HG02943 (cell line): ENCODE measurements around the gene ZNF592.

ENCODE experiments used
- ATAC-seq: cut with Tn5 transposase; IDR thresholded peaks from one replicate; pipeline ENCODE4 v1.9.1; 2021; ENCODE audit warnings: mild to moderate bottlenecking, low read depth, moderate library complexity; ENCODE audit not compliant: unreplicated experiment

ZNF592 gene

DNA sequence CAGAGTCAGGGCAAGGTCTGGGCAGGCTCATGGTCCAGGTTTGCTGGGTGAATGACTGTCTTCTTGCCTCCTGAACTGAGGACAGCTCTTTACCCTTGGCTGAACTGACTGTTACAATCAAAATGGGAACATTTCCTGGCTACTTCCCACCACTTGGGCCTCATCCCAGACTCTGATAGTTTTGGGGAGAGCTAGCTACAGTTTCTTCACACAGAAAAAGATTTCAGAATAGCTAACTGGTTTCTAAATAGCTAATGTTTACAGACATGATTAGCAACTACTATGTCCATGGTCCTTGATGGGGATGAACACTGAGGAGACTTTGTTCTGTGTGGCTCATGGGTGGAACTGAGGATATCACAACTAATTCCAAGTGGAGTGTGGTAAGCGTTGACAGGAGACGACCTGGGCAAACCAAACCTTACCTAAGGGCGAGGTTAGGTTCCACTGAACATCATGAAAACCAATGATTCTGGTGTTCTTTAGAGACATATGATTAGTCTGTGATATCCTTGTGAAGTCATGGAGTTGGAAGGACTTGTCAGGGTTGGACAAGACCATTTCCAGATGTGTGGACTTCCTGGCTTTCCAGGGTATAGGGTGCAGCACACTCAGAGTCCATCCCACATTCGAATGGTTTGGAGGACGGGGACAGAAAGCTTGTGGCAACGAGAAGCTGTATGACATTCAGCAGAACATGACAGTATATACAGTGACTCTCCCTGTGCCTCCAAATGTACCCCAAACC, 76.0 kb downstream of the ZNF592 start:
- no peak for ATAC-seq

DNA sequence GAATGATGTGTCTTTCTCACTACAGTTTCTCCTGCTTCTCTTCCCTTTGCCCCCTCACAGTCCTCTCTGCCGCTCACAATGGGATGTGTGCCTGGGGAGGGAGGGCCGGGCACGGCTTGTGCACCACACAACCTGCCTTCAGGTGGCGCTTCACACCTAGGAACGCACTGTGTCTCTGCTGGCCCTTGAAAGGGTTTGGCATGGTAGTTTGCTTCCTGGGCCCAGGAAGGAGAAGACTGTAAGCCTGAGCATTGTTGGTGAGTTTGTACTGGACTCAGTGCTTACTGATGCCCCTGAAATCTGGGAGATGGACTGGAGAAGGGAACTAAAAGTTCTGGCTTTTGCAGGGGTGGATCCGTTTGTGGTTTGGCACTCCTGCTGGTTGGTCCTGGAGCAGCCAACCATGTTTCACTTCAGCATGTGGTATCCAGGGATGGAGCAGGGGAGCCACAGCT, 78.0 kb downstream of the ZNF592 start:
- no peak for ATAC-seq

- no peak for ATAC-seq
Observed at GRCh38 chr15:84827246-84827645, 78.9 kb downstream of the ZNF592 start.

DNA sequence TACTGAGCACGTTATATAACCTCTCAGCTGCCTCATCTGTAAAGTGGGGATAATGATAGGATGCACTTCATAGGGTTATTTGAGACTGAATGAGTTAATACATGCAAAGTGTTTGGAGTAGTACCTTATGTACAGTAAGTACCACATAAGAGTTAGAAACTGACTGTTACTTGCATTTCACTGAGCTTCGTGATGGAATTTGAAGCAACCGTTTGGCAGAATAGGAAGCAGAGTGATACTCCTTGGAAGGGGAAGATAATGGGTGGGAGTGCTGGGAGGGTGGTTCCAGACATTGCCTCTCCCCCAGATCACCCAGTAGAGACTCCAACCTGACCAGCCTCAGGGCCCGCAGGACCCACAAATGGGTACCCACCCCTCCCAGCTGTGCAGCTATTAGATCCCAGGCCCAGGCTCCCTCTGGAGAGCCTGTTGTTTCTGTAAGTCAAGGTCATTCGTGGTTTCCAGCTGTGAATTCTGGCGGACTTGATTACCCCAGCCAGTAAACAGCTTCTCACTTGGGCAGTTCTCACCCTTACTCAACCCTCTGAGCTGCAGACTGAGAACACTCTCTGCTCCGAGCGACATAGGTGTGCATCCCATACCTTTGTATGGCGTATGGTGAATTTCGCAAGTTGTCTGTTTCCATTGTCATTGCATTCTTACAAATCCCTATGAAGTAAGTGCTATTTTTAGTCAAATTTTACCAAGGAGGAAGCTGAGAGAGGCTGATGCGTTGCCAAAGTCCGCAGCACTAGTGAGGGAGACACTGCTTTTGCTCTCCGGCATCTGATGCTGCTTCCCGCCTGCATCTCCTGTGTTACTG, 79.9 kb downstream of the ZNF592 start:
- no peak for ATAC-seq

DNA sequence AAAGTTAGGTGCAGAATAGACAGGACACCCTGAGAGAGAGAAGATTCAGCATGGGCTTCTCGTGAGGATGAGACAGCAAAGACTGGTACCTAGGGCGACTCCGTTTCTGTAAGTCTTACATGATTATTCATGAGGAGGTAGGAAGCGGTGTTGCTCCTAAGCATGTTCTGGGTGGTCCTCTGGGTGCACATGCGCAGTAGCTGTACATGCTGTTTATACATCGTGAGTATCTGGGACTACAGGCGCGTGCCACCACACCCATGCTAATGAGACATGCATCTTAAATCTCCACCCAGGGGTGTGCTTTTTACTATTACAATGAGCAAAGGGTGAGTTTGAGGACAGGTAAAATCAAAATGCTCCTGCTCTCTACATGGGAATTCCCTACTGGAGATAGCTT, 81.0 kb downstream of the ZNF592 start:
- no peak for ATAC-seq

DNA sequence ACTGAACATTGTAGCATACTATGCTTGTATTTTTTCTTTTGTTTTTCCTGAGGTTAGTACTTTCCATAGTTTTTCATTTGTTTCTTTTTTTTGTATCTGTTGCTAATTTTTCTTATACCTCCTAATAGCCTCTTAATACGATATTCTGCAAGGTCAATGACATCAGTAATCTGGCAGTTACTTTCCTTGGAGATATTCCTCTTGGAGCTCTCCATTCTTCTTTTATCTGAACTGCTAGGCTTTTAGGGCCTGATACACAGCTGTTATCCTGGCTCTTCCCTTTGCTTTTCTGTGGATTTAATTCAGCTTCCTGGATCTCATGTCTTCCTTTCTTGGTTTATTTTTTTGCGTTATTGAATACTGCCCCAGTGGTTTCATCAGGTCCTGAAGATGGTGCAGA, 81.6 kb downstream of the ZNF592 start:
- ATAC-seq: no peak

DNA sequence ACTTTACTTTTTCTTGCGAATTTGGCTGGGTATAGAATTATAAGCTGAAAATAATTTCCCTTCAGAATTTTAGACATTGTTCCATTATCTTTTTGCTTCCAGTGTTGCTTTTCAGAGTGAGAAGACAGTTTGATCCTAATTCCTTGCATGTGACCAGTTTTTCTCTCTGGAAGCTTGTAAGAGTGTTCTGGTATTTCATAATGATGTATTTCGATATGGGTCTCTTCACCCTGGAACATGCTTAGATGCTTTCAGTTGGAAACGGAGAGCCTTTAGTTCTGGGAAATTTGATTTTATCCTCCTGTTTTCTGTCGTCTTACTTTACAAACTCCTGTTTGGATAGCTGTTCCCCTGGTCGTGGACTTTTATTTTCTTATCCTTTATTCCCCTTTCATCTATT, 82.6 kb downstream of the ZNF592 start:
- ATAC-seq: no peak

DNA sequence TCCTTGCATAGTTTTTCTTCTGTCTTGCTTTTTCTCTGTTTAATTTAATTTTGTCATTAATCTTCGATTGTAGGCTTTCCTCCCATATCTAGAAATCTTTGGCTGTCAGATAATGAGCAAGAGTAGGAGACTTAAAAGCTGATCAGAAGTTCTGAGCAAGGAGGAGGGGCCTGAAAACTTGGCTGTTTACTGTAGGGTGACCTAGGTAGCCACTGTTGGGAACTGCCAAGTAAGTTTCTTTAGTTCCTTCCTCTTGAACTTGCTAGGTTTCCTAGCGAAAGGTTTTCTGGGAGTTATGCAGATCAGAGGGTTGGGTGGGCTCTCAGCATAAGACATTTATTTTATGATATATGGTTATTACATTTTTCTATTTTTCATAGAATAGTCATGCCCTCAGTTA, 83.2 kb downstream of the ZNF592 start:
- no peak for ATAC-seq

DNA sequence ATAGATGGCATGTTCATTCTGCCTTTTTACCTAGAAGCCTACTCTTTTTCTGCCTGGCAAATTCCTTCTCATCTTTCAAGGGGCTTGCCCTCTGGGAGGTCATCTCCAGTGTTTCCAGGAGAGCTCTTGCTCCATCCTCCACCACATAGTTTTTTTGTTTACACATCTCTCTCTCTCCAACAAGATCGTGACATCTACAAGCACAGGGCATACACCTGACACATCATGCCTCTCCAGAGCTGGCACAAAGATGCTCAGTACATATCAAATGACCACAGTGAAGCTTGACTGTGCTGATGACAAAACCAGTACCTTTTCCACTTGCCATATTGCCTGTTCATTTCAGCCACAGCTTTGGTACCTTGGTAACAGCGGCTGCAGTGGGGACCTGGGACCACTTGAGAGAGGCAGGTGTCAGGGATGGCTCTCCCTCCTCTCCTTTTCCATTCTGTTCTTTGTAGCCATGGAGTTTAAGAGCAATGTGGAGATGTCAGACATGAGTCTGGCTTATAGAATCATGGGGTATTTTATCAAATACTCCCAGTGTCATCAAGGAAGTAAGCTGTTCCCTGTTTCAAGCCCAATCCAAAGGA, 84.2 kb downstream of the ZNF592 start:
- no peak for ATAC-seq

DNA sequence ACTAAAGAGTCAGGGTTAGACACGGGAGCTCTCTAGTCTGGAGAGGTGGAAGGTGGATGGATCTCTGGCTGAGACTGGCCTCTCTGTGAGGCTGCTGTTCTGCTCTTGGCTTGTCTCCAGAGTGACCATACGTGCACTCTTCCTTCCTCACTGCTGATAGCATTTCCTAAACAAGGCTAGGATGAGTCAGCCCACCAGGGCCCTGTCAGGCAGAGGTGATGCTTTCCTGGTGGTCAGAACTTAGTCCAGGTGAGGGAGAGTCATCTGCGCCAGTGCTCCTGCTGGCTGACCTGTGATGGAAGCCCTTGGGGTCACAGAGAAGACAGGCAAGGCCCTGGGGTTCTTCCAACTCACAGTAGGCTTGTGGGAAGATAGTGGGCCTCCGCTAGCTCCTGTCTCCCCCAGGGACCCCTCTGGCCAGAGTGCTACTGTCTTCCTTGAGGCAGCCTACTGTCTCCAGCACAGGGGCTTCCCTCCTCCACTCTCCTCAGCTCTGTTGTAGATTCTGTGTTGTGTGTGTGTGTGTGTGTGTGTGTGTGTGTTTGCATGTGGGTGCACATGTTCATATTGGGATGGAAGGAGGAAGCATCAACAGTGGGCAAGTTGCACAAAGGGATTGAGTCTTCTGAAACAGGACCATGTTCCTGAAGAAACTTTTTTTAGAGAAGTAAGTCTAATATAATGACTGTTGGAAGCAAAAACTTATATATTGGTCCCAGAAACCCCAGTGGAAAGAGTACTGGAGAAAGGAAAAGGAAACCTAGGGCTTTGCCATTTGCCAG, 85.2 kb downstream of the ZNF592 start:
- ATAC-seq: no peak

GRCh38 chr15:84834229-84834955, 86.0 kb downstream of the ZNF592 start:
- no peak for ATAC-seq

- ATAC-seq: no peak
Observed at GRCh38 chr15:84834969-84835368, 86.6 kb downstream of the ZNF592 start.

DNA sequence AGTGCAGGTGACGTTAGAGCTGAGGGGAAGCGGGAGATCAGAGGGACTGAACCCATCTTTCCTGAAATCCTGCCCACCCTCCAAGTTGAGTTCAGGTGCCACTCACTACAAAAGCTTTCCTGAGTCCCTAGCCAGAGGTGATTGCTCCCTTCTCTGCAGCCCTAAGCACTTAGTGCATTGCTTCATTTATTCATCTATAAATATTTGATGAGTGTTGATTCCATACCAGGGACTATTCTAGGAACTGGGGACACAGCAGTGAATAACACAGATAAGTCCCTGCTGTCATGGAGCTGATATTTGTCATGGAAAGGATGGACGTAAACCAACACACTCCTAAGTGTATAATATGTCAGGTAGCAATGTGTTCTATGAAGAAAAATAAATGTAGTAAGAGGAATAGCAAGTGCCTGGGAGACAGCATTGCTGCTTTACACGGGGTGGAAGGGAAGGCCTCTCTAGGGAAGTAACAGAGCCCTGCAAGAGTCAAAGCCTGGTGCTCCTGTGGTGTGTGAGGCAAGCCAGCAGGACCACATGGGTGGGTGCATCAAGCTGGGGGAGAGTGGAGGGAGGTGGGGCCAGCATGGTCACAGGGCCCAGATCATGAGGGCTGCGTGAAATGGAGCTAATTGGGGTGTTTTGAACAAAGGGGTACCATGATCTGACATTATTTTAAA, 87.4 kb downstream of the ZNF592 start:
- ATAC-seq: no peak

- ATAC-seq: no peak
Observed at GRCh38 chr15:84836844-84837243, 88.5 kb downstream of the ZNF592 start.

GRCh38 chr15:84839714-84840113, 91.3 kb downstream of the ZNF592 start:
- ATAC-seq: no peak

- ATAC-seq: no peak
Observed at GRCh38 chr15:84840255-84840654, 91.9 kb downstream of the ZNF592 start.

DNA sequence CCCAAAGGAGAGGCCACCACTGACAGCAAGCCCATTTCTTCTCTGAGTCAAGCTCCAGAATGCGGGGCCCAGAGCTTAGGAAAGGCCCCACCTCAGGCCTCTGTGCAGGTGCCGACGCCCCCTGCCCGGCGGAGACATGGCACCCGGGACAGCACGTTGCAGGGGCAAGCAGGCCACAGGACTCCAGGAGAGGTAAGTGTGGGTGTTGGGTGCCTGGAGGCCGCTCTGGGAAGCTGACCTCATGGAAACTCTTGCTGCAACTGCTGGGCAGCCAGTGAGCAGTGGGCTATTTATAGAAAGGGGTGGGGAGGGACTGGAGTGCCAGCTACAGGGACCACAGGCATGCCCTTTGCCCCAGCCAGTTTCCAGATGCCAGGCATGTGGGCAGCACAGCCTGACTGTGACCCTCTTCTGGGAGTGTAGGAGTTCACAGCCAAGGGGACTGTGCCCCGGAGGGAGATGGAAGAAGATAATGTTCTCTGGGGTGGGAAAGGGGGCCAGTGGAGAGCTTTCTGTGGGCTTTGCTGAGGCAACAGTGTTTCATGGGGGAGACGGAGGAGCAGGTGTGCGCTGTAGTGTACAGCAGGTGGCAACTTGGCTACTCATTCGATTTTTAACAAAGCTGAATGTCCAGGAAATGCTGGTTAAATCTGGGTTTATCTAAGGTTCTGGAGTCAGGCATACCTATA, 92.5 kb downstream of the ZNF592 start:
- ATAC-seq: no peak

- ATAC-seq: no peak
Observed at GRCh38 chr15:84842781-84843180, 94.4 kb downstream of the ZNF592 start.

DNA sequence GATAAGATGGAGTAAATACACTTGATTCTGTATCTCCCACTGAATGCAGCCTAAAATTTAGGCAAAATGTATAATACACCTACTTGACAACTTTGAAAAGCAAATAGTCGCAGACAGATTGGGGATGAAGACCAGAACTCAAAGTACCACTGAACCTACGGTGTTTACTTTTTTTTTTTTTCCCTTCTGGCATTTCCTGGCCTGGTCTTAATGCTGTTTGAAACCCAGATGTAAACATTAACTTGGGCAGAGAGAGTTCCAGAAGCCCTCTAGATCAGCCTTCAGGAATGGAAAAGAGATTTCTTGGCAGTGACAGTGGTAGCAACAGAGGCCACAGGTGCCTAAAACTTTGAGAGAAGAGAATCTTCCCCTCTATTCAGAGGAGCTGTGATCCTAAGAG, 96.6 kb downstream of the ZNF592 start:
- ATAC-seq: no peak
